ENCODE data around the gene FIBCD1. TPM values are rescaled to one million over a fixed set of nuclear protein-coding genes. Genes with fewer than 3 reads are reported as not detected.

Gene FIBCD1
- total and polyA plus RNA-seq, 12 donors = 0.11 to 55.7 (median 18.3) TPM

DNA sequence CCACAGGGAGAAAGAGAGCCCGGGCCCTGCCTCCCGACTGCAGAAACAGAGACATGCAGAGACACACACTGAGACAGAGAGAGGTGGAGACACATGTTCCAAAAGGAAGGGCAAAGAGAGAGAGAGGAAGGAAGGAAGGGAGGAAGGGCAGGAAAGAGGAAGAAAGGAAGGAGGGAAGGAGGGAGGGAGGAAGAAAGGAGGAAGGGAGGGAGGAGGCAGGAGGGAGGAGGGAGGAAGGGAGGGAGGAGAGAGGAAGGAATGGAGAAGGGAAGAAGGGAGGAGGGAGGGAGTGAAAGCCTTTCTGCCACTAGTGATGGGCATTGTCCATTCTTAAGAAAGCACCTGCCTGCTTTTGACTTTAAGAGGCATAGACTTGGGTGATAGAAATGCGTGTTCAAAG, 31.8 kb upstream of the FIBCD1 start:
- H3K4me1 ChIP-seq (replicated peaks in 1 of 2) = no peaks in the 10 kb centered on the region
- peaks cover 10% of the 10 kb centered on the region for H3K27me3 ChIP-seq
- no peaks in the 10 kb centered on the region for H3K9me3 ChIP-seq (replicated peaks in 1 of 3)
- intact Hi-C loops (cut with DNase I) = no loop called here
- TF ChIP-seq POLR2A (IDR thresholded peaks at IDR 0.05) = no peak
- TF ChIP-seq, protein P1, sequence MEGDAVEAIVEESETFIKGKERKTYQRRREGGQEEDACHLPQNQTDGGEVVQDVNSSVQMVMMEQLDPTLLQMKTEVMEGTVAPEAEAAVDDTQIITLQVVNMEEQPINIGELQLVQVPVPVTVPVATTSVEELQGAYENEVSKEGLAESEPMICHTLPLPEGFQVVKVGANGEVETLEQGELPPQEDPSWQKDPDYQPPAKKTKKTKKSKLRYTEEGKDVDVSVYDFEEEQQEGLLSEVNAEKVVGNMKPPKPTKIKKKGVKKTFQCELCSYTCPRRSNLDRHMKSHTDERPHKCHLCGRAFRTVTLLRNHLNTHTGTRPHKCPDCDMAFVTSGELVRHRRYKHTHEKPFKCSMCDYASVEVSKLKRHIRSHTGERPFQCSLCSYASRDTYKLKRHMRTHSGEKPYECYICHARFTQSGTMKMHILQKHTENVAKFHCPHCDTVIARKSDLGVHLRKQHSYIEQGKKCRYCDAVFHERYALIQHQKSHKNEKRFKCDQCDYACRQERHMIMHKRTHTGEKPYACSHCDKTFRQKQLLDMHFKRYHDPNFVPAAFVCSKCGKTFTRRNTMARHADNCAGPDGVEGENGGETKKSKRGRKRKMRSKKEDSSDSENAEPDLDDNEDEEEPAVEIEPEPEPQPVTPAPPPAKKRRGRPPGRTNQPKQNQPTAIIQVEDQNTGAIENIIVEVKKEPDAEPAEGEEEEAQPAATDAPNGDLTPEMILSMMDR (IDR thresholded peaks at IDR 0.05) = no peak
- H3K36me3 ChIP-seq (replicated peaks in 1 of 2) = no peaks in the 10 kb centered on the region
- 82 to 88% (median 87%) methylated on average over 3 of the region's 3 CpGs for WGBS, 4 donors
- H3K4me3 ChIP-seq = no peak overlapping the region
- no peak overlapping the region for H3K27ac ChIP-seq
- DNase-seq = no peak

DNA sequence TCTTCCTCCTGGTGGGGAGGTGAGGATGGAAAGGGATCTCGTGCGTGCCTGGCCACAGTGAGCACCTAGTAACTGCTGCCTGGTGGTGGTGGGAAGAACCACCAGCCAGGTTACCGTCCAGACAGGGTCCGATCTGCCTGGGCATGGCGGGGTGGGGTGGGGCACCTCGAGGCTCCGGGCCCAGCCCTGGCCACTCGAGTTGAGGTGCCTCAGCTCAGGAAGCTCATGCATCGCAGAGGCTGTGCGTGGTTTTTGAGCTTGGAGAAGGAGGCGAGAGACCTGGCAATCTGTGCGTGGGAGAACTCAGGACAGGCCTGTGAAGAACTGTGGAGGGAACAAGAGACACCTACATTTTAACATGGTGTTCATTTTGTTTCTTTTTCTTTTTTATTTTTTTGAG, 31.0 kb upstream of the FIBCD1 start:
- no peaks in the 10 kb centered on the region for H3K9me3 ChIP-seq (replicated peaks in 1 of 3)
- H3K27me3 ChIP-seq = peaks cover 10% of the 10 kb centered on the region
- TF ChIP-seq, protein P1 (IDR thresholded peaks at IDR 0.05) = no peak
- no peak for TF ChIP-seq POLR2A (IDR thresholded peaks at IDR 0.05)
- no peak overlapping the region for H3K4me3 ChIP-seq
- no peak for DNase-seq
- H3K36me3 ChIP-seq (replicated peaks in 1 of 2) = no peaks in the 10 kb centered on the region
- intact Hi-C loops (cut with DNase I) = no loop called here
- no peaks in the 10 kb centered on the region for H3K4me1 ChIP-seq (replicated peaks in 1 of 2)
- no peak overlapping the region for H3K27ac ChIP-seq
- WGBS, 4 donors = 89 to 91% (median 89%) methylated on average over 9 to 12 of the region's 12 CpGs

DNA sequence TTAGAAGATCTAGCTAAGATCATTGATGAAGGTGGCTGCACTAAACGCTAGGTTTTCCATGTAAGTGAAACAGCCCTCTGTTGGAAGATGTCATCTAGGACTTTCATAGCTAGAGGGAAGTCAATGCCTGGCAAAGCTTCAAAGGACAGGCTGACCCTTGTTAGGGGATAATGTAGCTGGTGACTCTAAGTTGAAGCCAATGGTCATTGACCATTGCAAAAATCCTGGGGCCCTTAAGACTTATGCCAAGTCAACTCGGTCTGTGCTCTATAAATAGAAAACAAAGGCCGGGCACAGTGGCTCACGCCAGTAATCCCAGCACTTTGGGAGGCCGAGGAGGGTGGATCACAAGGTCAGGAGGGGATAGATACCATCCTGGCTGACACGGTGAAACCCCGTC, 26.6 kb upstream of the FIBCD1 start:
- 73 to 78% (median 74%) methylated on average over 7 of the region's 7 CpGs for WGBS, 4 donors
- Histone ChIP-seq H3K27ac (no peak overlapping the region), H3K4me1 (replicated peaks in 1 of 2) (no peaks in the 10 kb centered on the region), H3K9me3 (replicated peaks in 1 of 3) (no peaks in the 10 kb centered on the region), H3K36me3 (replicated peaks in 1 of 2) (no peaks in the 10 kb centered on the region), H3K27me3 (no peaks in the 10 kb centered on the region), H3K4me3 (no peak overlapping the region)
- no peak for TF ChIP-seq POLR2A (IDR thresholded peaks at IDR 0.05)
- TF ChIP-seq, protein P1 (IDR thresholded peaks at IDR 0.05) = no peak
- intact Hi-C loops (cut with DNase I) = no loop called here
- no peak for DNase-seq

GRCh38 chr9:130963916-130964315, 24.9 kb upstream of the FIBCD1 start:
- 91 to 98% (median 96%) methylated on average over 8 of the region's 8 CpGs for WGBS, 4 donors
- no peaks in the 10 kb centered on the region for H3K27me3 ChIP-seq
- H3K4me1 ChIP-seq (replicated peaks in 1 of 2) = no peaks in the 10 kb centered on the region
- H3K27ac ChIP-seq = no peak overlapping the region
- no peak for DNase-seq
- intact Hi-C loops (cut with DNase I) = no loop called here
- TF ChIP-seq, protein P1 (IDR thresholded peaks at IDR 0.05) = no peak
- no peak for TF ChIP-seq POLR2A (IDR thresholded peaks at IDR 0.05)
- no peak overlapping the region for H3K4me3 ChIP-seq
- no peaks in the 10 kb centered on the region for H3K9me3 ChIP-seq (replicated peaks in 1 of 3)
- no peaks in the 10 kb centered on the region for H3K36me3 ChIP-seq (replicated peaks in 1 of 2)
